H1 (cell line): Measurements from ENCODE around the gene KCNS3. TPM values are rescaled to one million over a fixed set of nuclear protein-coding genes. Genes with fewer than 3 reads are reported as not detected.

Experiments used
- CTCF ChIA-PET: fragments of 300-600 bp; sonication (Branson Sonifier 250); formaldehyde crosslinking; loops from one replicate; lab custom pipeline; 2021; ENCODE audit not compliant: partially characterized antibody; lab: Charles Lee
- POLR2A ChIA-PET: fragments of 300-600 bp; sonication (Branson Sonifier 250); formaldehyde crosslinking; loops from one replicate; lab custom pipeline; 2021; ENCODE audit warnings: inconsistent platforms; ENCODE audit not compliant: partially characterized antibody; lab: Charles Lee
- DNase-seq, 2 experiments: peaks; one replicate each; pipeline versions ENCODE4 v3.0.0 to v3.0.0-alpha.2; 2010 to 2022; ENCODE audit warnings: low spot score in 2 of 2, low read depth in 1 of 2, mixed read lengths in 1 of 2
- FAIRE-seq: peaks from 2 replicates; lab custom pipeline; 2011; peaks lifted over from hg19 to GRCh38; lab: Jason Lieb, UNC
- H2AFZ ChIP-seq: 2 replicates; pipeline ENCODE4 v1.8.1; 2012; ENCODE audit warnings: low read length, inconsistent platforms
- H2AK5ac ChIP-seq: 2 replicates; pipeline ENCODE4 v1.6.1; 2013; ENCODE audit warnings: low read depth, low read length
- H2BK120ac ChIP-seq: replicated peaks from 2 replicates; pipeline ENCODE3; 2013; ENCODE audit warnings: low read depth, low read length, inconsistent platforms
- H2BK12ac ChIP-seq: 2 replicates; pipeline ENCODE4 v1.6.1; 2013; ENCODE audit warnings: low read depth, low read length
- H2BK15ac ChIP-seq: 2 replicates; pipeline ENCODE4 v1.6.1; 2013; ENCODE audit warnings: low read length
- H2BK20ac ChIP-seq: 2 replicates; pipeline ENCODE4 v1.6.1; 2013; ENCODE audit warnings: low read length
- H2BK5ac ChIP-seq: 2 replicates; pipeline ENCODE4 v1.6.1; 2013; ENCODE audit warnings: low read depth, low read length
- H3K14ac ChIP-seq: 2 replicates; pipeline ENCODE4 v1.6.1; 2013; ENCODE audit warnings: inconsistent platforms; ENCODE audit not compliant: insufficient read length
- H3K18ac ChIP-seq: 2 replicates; pipeline ENCODE4 v1.6.1; 2013; ENCODE audit warnings: low read length; ENCODE audit errors: extremely low read depth
- H3K23ac ChIP-seq: 2 replicates; pipeline ENCODE4 v1.6.1; 2013; ENCODE audit warnings: inconsistent platforms; ENCODE audit not compliant: insufficient read length
- H3K23me2 ChIP-seq: 2 replicates; pipeline ENCODE4 v1.6.1; 2013; ENCODE audit warnings: low read depth, low read length
- H3K27ac ChIP-seq: 2 replicates; pipeline ENCODE4 v1.6.1; 2011; ENCODE audit warnings: low read depth, low read length, inconsistent platforms
- H3K27me3 ChIP-seq, 4 experiments: replicated peaks in 1 of 4; 1 replicate in 1 of 4; 2 replicates in 3 of 4; pipeline versions ENCODE4 v1.6.1 to v1.8.1; 2011 to 2013; ENCODE audit warnings: low read length in 3 of 4, mild to moderate bottlenecking in 3 of 4, inconsistent platforms in 2 of 4, mixed read lengths in 2 of 4, moderate library complexity in 1 of 4; ENCODE audit not compliant: control insufficient read depth in 3 of 4, insufficient read depth in 3 of 4; ENCODE audit errors: extremely low read depth in 1 of 4
- H3K36me3 ChIP-seq, 4 experiments: 2 replicates each; pipeline versions ENCODE4 v1.6.1 to v1.8.1; 2011 to 2013; ENCODE audit warnings: mild to moderate bottlenecking in 4 of 4, low read length in 3 of 4, moderate library complexity in 2 of 4, control low read depth in 1 of 4, inconsistent platforms in 1 of 4; ENCODE audit not compliant: insufficient read depth in 4 of 4, control insufficient read depth in 2 of 4
- H3K4ac ChIP-seq: replicated peaks from 2 replicates; pipeline ENCODE3; 2013; ENCODE audit warnings: low read length, low read depth, mixed read lengths, inconsistent platforms; ENCODE audit not compliant: insufficient read length
- H3K4me1 ChIP-seq, 4 experiments: replicated peaks in 1 of 4; 1 replicate in 1 of 4; 2 replicates in 3 of 4; pipeline versions ENCODE4 v1.6.1 to v1.8.1; 2011 to 2013; ENCODE audit warnings: low read length in 3 of 4, inconsistent platforms in 2 of 4, mixed read lengths in 1 of 4; ENCODE audit not compliant: insufficient read depth in 4 of 4, control insufficient read depth in 3 of 4
- H3K4me2 ChIP-seq, 2 experiments: 2 replicates each; pipeline versions ENCODE4 v1.6.1 to v1.8.1; 2011 to 2013; ENCODE audit warnings: low read depth in 2 of 2, low read length in 2 of 2, control low read depth in 1 of 2, inconsistent platforms in 1 of 2, mild to moderate bottlenecking in 1 of 2; ENCODE audit not compliant: insufficient read depth in 1 of 2
- H3K4me3 ChIP-seq, 4 experiments: fragments of 200-600, 300-600 bp in 1 of 4; sonication (generic), shearing (Covaris generic), sonication (Bioruptor Twin) in 1 of 4; 2 replicates each; pipeline versions ENCODE4 v1.5.1 to v1.8.1; 2011 to 2016; ENCODE audit warnings: low read length in 4 of 4, low read depth in 3 of 4, control low read depth in 2 of 4, inconsistent platforms in 2 of 4, mild to moderate bottlenecking in 2 of 4, mixed read lengths in 1 of 4, moderate library complexity in 1 of 4; ENCODE audit not compliant: insufficient read depth in 2 of 4; ENCODE audit errors: extremely low read depth in 1 of 4
- H3K56ac ChIP-seq: replicated peaks from 2 replicates; pipeline ENCODE3; 2013; ENCODE audit warnings: low read depth, mild to moderate bottlenecking, mixed read lengths, low read length, inconsistent platforms; ENCODE audit not compliant: insufficient read length
- H3K79me1 ChIP-seq: 2 replicates; pipeline ENCODE4 v1.6.1; 2013; ENCODE audit warnings: low read depth, low read length, control low read depth
- H3K79me2 ChIP-seq, 2 experiments: 2 replicates each; pipeline versions ENCODE4 v1.6.1 to v1.8.1; 2012 to 2013; ENCODE audit warnings: low read length in 2 of 2, mild to moderate bottlenecking in 2 of 2, inconsistent platforms in 1 of 2; ENCODE audit not compliant: insufficient read depth in 2 of 2, control insufficient read depth in 1 of 2
- H3K9ac ChIP-seq, 4 experiments: replicated peaks in 1 of 4; 1 replicate in 1 of 4; 2 replicates in 3 of 4; pipeline versions ENCODE4 v1.6.1 to v1.8.1; 2011 to 2013; ENCODE audit warnings: low read depth in 3 of 4, low read length in 3 of 4, control low read depth in 2 of 4, mild to moderate bottlenecking in 2 of 4, moderate library complexity in 2 of 4, inconsistent platforms in 1 of 4; ENCODE audit errors: extremely low read depth in 1 of 4
- H3K9me3 ChIP-seq, 2 experiments: 2 replicates each; pipeline versions ENCODE4 v1.6.1 to v1.8.1; 2012 to 2013; ENCODE audit warnings: mild to moderate bottlenecking in 2 of 2, moderate library complexity in 2 of 2, control low read depth in 1 of 2, inconsistent platforms in 1 of 2, low read depth in 1 of 2, low read length in 1 of 2, mixed read lengths in 1 of 2; ENCODE audit not compliant: insufficient read depth in 2 of 2
- H4K20me1 ChIP-seq, 2 experiments: replicated peaks in 1 of 2; 2 replicates each; pipeline versions ENCODE3 to v1.8.1; 2011 to 2013; ENCODE audit warnings: inconsistent platforms in 2 of 2, low read length in 2 of 2, mild to moderate bottlenecking in 1 of 2; ENCODE audit not compliant: insufficient read depth in 2 of 2, control insufficient read depth in 1 of 2
- H4K5ac ChIP-seq: 2 replicates; pipeline ENCODE4 v1.6.1; 2013; ENCODE audit warnings: low read length, low read depth, mixed read lengths, inconsistent platforms; ENCODE audit not compliant: insufficient read length
- H4K8ac ChIP-seq: 2 replicates; pipeline ENCODE4 v1.8.0; 2013; ENCODE audit warnings: mild to moderate bottlenecking, moderate library complexity, low read length, inconsistent platforms; ENCODE audit not compliant: insufficient read depth; ENCODE audit errors: extremely low read depth
- H4K91ac ChIP-seq: replicated peaks from 2 replicates; pipeline ENCODE3; 2013; ENCODE audit warnings: low read length, mixed read lengths, inconsistent platforms; ENCODE audit not compliant: insufficient read length
- CREB1 ChIP-seq: IDR thresholded peaks from 2 replicates; pipeline ENCODE4 v1.6.1; 2012; ENCODE audit warnings: inconsistent platforms
- GABPA ChIP-seq: IDR thresholded peaks from 2 replicates; pipeline ENCODE4 v1.6.1; 2011; ENCODE audit warnings: mild to moderate bottlenecking, low read length, moderate library complexity, borderline replicate concordance; ENCODE audit not compliant: insufficient read depth
- RAD21 ChIP-seq, 2 experiments: IDR thresholded peaks in 1 of 2; conservative IDR thresholded peaks in 1 of 2; 2 replicates each; pipeline ENCODE4 v1.6.1; 2011; ENCODE audit warnings: low read depth in 2 of 2, low read length in 2 of 2, improper control_type of control experiment in 1 of 2, inconsistent platforms in 1 of 2, mild to moderate bottlenecking in 1 of 2, moderate library complexity in 1 of 2
- RNF2 ChIP-seq: fragments of 200-900, 300-1000 bp; sonication (generic); IDR thresholded peaks from 2 replicates; pipeline ENCODE4 v1.7.1; 2016; ENCODE audit warnings: borderline replicate concordance, low read depth, mild to moderate bottlenecking, antibody characterized with exemption, low read length; ENCODE audit not compliant: poor library complexity, severe bottlenecking; ENCODE audit errors: missing control alignments
- RXRA ChIP-seq: IDR thresholded peaks from 2 replicates; pipeline ENCODE4 v1.6.1; 2011; ENCODE audit warnings: low read depth, mild to moderate bottlenecking, low read length, moderate library complexity; ENCODE audit not compliant: insufficient read depth
- SIX5 ChIP-seq: IDR thresholded peaks from 2 replicates; pipeline ENCODE4 v1.6.1; 2011; ENCODE audit warnings: mild to moderate bottlenecking, low read depth, low read length
- SP4 ChIP-seq: IDR thresholded peaks from 2 replicates; pipeline ENCODE4 v1.6.1; 2012; ENCODE audit warnings: low read length, inconsistent platforms
- SUZ12 ChIP-seq: fragments of 200-600 bp; sonication (generic); IDR thresholded peaks from 2 replicates; pipeline ENCODE4 v1.6.1; 2012; ENCODE audit warnings: mild to moderate bottlenecking, inconsistent platforms, low read length, moderate library complexity, mixed read lengths
- TAF1 ChIP-seq: IDR thresholded peaks from 2 replicates; pipeline ENCODE4 v1.6.1; 2011; ENCODE audit warnings: mild to moderate bottlenecking, low read depth, low read length
- WGBS, 2 experiments: shearing (Covaris generic) in 1 of 2; methylation state at CpG; one replicate each; pipeline versions ENCODE4 v1.1.6 to v1.1.7; 2013 to 2015; ENCODE audit warnings: low lambda C conversion rate in 2 of 2, mixed read lengths in 2 of 2, inconsistent platforms in 1 of 2, low coverage in 1 of 2, missing lambda C conversion rate in 1 of 2; ENCODE audit not compliant: insufficient replicate concordance in 2 of 2, insufficient coverage in 1 of 2, insufficient read length in 1 of 2; ENCODE audit errors: extremely low coverage in 1 of 2, missing lambda C conversion rate in 1 of 2; 5-methylcytosine and 5-hydroxymethylcytosine counted together
- polyA plus RNA-seq, 7 experiments: library from polyadenylated mRNA; depleted of rRNA in 3 of 7; stranded (reverse) in 5 of 7; unstranded in 2 of 7; fragments of >200 nt in 5 of 7; fragments of 200-250 nt in 2 of 7; gene quantifications; 1 replicate in 5 of 7; 2 replicates in 1 of 7; 4 replicates in 1 of 7; pipeline versions ENCODE4 v1.2.1 to v1.2.3, GENCODE V29; 2011 to 2013; ENCODE audit warnings: missing spikeins in 2 of 7, mixed read lengths in 2 of 7
- total RNA-seq: library from RNA; stranded (reverse); fragmentation: NEBNext Ultra II Directional; extraction: Animal tissue kit (Norgen Biotek cat#: 25700); gene quantifications from 2 replicates; pipeline ENCODE4 v1.2.1, GENCODE V29; 2021
- TF ChIP-seq, protein P1 (sequence below), 3 experiments: IDR thresholded peaks; 1 replicate in 2 of 3; 2 replicates in 1 of 3; pipeline versions ENCODE4 v1.5.1 to v1.6.1; 2011; ENCODE audit warnings: low read length in 3 of 3, mild to moderate bottlenecking in 3 of 3, inconsistent platforms in 2 of 3, low read depth in 1 of 3, moderate library complexity in 1 of 3; ENCODE audit not compliant: insufficient read depth in 1 of 3; ENCODE audit errors: control extremely low read depth in 1 of 3
- TF ChIP-seq, protein P2 (sequence below): IDR thresholded peaks from 2 replicates; pipeline ENCODE4 v1.6.1; 2012; ENCODE audit warnings: inconsistent platforms

The KCNS3 gene
- total and polyA plus RNA-seq, 2 of the 8 experiments (the other 6 are each of a cell fraction or from before 2014, with no cell fraction given), result 22.7 to 23.0 TPM

DNA sequence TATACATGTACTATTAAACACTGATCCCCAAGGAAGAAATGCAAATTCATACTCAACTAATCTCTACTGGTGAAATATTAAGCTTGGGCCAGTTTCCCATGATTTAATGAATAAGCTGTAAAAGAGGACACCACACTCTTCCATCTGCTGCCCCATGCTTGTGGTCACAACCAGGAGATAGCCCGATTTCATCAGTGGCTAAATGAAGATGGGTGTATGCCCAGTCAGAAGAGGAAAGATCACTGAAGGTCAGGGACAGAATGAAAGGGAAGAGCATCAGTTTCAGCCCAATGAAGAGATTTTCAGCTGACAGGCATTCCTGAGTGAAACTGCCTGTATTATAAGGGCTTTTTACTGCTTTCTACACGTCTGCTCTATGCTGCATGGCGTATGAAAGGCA lies 103.5 kb downstream of the KCNS3 start:
- no peak overlapping the region for H3K18ac ChIP-seq
- CTCF ChIA-PET, result interaction anchor here (1.0 kb wide), 1 partner anchor 130 kb away, joined by 4 read pairs; no protein-coding TSS in a partner anchor
- H3K79me1 ChIP-seq, result no peaks in the 10 kb centered on the region
- H3K56ac ChIP-seq, result no peak overlapping the region
- H4K5ac ChIP-seq, result no peak overlapping the region
- H3K4ac ChIP-seq, result no peak overlapping the region
- no peak overlapping the region for H3K4me3 ChIP-seq
- H2BK5ac ChIP-seq, result no peak overlapping the region
- no peak overlapping the region for H2BK20ac ChIP-seq
- no peak overlapping the region for H3K27ac ChIP-seq
- no peak overlapping the region for H3K4me2 ChIP-seq
- H2BK120ac ChIP-seq, result no peak overlapping the region
- H2AFZ ChIP-seq, result no peak overlapping the region
- H3K27me3 ChIP-seq, result no peaks in the 10 kb centered on the region
- FAIRE-seq (no peak), DNase-seq (no peak)
- no peaks in the 10 kb centered on the region for H4K20me1 ChIP-seq
- H3K14ac ChIP-seq, result no peak overlapping the region
- no peaks in the 10 kb centered on the region for H3K9me3 ChIP-seq
- no peaks in the 10 kb centered on the region for H3K23me2 ChIP-seq
- H3K79me2 ChIP-seq, result no peaks in the 10 kb centered on the region
- no peak overlapping the region for H2BK15ac ChIP-seq
- H3K4me1 ChIP-seq, result no peaks in the 10 kb centered on the region
- H4K8ac ChIP-seq, result no peak overlapping the region
- H2AK5ac ChIP-seq, result no peak overlapping the region
- 89% methylated on average over 3 of the region's 3 CpGs; no CpG with 5 or more reads in 1 of the 2 experiments for WGBS, 2 experiments
- H3K36me3 ChIP-seq, result no peaks in the 10 kb centered on the region
- H3K23ac ChIP-seq, result no peak overlapping the region
- H4K91ac ChIP-seq, result no peak overlapping the region
- H3K9ac ChIP-seq, result no peak overlapping the region
- POLR2A ChIA-PET, result no interaction called here
- no peak overlapping the region for H2BK12ac ChIP-seq
- TF ChIP-seq GABPA, result no peak
- no peak for TF ChIP-seq SP4
- no peak for TF ChIP-seq CREB1
- TF ChIP-seq RAD21 (IDR thresholded peaks at IDR 0.05 in 1 of 2, conservative IDR thresholded peaks at IDR 0.05 in 1 of 2; ENCODE audit: low read depth in 2 of 2, low read length in 2 of 2), result no peak
- TF ChIP-seq RXRA, result no peak
- no peak for TF ChIP-seq SIX5
- no peak for TF ChIP-seq SUZ12
- TF ChIP-seq, protein P1, sequence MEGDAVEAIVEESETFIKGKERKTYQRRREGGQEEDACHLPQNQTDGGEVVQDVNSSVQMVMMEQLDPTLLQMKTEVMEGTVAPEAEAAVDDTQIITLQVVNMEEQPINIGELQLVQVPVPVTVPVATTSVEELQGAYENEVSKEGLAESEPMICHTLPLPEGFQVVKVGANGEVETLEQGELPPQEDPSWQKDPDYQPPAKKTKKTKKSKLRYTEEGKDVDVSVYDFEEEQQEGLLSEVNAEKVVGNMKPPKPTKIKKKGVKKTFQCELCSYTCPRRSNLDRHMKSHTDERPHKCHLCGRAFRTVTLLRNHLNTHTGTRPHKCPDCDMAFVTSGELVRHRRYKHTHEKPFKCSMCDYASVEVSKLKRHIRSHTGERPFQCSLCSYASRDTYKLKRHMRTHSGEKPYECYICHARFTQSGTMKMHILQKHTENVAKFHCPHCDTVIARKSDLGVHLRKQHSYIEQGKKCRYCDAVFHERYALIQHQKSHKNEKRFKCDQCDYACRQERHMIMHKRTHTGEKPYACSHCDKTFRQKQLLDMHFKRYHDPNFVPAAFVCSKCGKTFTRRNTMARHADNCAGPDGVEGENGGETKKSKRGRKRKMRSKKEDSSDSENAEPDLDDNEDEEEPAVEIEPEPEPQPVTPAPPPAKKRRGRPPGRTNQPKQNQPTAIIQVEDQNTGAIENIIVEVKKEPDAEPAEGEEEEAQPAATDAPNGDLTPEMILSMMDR (IDR thresholded peaks at IDR 0.05; ENCODE audit: control extremely low read depth in 1 of 3, insufficient read depth in 1 of 3, low read depth in 1 of 3, low read length in 3 of 3), result no peak
- TF ChIP-seq, protein P2, sequence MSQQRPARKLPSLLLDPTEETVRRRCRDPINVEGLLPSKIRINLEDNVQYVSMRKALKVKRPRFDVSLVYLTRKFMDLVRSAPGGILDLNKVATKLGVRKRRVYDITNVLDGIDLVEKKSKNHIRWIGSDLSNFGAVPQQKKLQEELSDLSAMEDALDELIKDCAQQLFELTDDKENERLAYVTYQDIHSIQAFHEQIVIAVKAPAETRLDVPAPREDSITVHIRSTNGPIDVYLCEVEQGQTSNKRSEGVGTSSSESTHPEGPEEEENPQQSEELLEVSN, result no peak
- TF ChIP-seq TAF1, result no peak
- no peak for TF ChIP-seq RNF2
